GM21528 (cell line): Measurements from ENCODE around the gene CGNL1.

ENCODE experiments used
- ATAC-seq: cut with Tn5 transposase; IDR thresholded peaks from one replicate; pipeline ENCODE4 v1.9.1; 2021; ENCODE audit warnings: mild to moderate bottlenecking, moderate library complexity; ENCODE audit not compliant: unreplicated experiment, low FRiP score

The CGNL1 gene

DNA sequence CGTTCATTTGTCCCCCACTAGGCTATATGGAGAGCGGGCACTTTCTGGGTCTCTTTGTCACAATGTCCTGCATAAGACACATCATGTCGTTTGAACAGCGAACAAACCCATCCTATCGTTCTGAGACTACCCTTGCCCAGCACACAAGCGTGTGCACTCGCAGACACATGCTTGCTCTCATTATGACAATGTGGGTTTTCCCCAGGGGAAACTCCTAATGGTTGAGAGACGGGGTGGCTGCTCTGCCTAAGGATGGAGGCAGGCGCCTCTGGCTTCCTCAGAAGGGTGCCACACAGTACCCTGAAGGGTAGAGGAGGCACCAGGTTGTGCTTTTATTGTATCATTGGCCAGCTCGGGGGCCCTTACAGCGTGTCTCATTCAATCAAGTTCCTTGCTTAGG, 164.4 kb downstream of the CGNL1 start:
- ATAC-seq: peak; percentile 73

- ATAC-seq: no peak
These were observed 165.0 kb downstream of the CGNL1 start for GRCh38 chr15:57541271-57541670.

GRCh38 chr15:57541805-57542504, 165.7 kb downstream of the CGNL1 start:
- no peak for ATAC-seq

DNA sequence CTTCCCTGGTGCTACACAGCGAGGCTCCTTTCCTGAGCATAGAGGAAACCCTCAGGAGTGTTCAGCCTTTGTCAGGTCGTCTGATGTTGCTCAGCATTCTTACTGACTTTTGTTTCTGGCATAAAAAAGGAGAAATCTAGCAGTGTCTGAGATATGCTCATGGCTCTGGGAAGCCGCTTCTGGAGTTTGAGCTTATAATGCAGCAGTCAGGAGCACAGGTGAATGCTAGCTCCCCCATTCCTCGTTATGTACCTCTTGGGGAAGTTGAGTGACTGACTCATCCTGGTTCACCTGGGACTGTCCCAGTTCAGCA, 166.2 kb downstream of the CGNL1 start:
- ATAC-seq: no peak

DNA sequence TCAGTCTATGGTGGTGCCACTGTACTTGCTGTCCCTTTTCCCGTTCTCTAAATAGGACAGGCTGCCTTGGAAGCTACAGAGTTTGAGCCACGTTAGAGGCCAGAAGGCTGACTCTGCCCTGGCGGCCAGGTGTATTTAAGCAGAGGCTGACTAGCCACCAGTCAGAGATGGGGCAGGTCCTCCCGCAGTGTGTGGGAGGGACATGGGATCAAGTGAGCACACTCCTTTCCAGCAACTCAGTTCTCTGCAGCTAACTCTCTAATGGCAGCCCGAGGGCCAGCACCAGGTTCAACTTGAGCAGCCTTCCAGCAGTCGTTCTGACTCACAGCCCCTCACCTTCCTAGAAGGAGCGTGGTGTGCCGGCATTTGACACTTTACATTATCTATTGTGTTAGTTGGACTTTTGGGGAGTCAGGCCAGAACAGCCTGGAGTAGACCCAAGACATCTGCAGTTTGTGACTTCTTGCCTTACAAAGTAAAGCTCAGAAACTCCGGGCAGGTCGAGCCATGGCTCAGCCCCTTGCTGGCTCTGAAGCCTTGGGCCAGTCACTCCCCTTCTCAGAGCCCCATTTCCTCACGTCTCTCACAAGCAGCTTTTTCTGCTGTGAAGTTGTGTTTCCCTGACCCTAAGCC, 168.7 kb downstream of the CGNL1 start:
- no peak for ATAC-seq

DNA sequence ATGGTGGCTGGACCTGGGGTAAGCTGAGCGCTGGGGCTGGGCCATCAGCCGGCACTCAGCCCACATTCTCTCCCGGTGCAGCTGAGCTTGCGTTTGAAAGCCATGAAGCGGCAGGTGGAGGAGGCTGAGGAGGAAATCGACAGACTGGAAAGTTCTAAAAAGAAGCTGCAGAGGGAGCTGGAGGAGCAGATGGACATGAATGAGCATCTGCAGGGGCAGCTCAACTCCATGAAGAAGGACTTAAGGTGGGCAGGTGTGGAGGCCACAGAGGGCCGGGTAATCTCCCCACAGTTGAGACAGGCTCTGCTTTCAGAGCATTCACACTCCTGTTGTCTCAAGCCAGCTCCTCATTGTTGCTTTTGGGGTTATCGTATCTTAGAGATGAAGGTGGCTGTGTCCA, 169.7 kb downstream of the CGNL1 start:
- no peak for ATAC-seq

DNA sequence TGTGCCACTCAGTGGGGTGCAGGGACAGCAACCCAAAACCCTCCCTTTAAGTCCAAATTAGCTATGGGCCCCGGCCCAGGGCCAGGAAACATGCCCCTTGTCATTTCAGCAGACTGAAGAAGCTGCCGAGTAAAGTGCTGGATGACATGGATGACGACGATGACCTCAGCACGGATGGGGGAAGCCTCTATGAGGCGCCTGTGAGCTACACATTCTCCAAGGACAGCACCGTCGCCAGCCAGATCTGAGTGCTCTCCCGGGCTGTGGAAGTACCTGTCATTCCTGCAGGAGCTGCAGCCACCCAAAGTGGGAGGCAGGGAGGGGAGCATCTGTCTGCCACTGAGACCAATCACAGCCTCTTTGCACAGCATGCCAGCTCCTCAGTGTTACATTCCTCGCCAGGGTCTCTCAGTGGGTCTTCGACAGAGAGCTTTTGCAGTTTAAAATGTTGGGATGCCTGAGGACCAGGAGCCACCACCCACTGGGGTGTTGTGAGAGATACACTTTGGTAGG, 171.0 kb downstream of the CGNL1 start:
- no peak for ATAC-seq

GRCh38 chr15:57548351-57548750, 172.0 kb downstream of the CGNL1 start:
- ATAC-seq: no peak

- no peak for ATAC-seq
These were observed 172.5 kb downstream of the CGNL1 start for GRCh38 chr15:57548835-57549234.

DNA sequence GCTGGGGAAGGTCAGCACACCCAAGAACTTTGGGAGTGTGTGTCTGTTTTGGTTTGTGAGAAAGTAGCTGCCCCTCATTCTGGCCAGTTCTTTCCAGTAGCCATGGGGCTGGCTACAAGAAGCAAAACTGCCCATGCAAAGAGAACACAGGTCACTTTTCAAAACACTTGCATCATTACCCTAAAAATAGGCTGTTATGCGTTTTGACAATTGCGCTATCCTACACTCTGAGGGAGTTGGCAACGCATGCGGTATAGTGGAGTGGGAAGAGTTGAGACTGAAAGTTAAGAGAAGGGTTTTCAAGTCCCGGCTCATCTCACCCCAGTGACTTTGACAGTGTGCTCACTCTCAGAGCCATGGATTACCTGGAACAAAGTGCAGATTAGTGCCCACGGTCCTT, 173.6 kb downstream of the CGNL1 start:
- ATAC-seq: no peak

- ATAC-seq: no peak
These were observed 174.3 kb downstream of the CGNL1 start for GRCh38 chr15:57550640-57551039.

DNA sequence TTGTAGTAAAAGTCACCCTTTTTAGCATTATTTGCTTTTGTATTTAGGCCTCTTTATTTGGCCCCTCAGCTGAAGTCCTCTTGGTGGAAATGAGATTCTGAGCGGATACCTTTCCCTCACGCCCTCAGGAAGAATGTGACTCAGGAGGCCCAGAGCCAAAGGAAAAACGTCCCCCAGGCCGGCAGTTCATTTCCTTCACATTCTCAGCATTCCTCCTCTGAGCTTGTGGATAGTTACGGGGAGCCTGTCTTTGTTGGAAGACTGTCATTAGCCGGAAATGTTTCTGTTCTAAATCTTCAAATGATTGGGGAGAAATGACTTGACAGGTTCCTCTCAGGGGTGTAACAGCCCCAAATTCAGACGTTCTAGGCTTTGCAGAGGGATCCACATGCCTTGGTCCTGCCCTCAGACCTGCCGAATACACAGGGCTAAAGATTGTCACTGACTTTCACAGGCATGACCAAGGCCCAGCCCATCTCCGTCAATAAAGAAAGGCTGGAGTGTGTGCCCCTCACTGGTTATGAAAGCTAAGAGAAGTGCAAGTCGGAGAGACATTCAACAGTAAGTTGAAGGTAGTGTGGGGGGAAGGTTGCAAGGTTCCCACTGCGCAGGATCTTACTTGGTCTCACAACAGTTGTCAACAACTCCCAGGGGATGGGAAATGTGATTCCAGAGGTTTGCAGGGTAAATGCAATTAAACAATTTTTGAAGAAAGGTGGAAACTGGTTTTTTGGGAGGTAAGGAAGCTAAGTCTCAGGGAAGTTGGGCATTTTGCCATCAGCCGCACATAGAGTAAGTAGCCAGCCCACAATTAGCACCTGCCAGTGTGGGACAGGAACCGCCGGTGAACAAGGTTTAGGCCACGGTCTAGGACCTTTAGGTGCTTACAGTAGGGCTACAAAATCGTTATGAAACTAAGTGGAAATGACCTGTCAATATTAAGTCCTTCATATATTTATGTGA, 175.7 kb downstream of the CGNL1 start:
- ATAC-seq: no peak

GRCh38 chr15:57552678-57553334, 176.5 kb downstream of the CGNL1 start:
- no peak for ATAC-seq

DNA sequence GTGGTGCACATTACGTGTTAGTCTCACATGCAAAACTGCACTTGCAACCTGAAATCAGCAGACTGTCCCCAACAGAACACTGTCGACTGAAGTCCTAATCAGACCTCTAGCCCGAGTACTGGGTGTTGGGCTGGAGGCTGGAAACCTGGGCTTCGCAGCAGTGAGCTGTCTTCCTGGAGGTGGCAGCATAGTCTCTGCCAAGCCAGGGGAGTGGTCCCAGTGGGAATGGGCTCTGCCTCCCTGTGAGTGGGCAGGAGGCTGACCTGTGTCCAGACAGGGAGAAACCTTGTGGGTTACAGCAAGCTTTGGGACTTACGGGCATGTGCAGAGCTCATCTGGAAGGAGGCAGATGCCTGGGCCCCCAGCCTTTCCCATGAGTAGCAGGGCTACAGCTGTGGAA, 177.2 kb downstream of the CGNL1 start:
- ATAC-seq: no peak

DNA sequence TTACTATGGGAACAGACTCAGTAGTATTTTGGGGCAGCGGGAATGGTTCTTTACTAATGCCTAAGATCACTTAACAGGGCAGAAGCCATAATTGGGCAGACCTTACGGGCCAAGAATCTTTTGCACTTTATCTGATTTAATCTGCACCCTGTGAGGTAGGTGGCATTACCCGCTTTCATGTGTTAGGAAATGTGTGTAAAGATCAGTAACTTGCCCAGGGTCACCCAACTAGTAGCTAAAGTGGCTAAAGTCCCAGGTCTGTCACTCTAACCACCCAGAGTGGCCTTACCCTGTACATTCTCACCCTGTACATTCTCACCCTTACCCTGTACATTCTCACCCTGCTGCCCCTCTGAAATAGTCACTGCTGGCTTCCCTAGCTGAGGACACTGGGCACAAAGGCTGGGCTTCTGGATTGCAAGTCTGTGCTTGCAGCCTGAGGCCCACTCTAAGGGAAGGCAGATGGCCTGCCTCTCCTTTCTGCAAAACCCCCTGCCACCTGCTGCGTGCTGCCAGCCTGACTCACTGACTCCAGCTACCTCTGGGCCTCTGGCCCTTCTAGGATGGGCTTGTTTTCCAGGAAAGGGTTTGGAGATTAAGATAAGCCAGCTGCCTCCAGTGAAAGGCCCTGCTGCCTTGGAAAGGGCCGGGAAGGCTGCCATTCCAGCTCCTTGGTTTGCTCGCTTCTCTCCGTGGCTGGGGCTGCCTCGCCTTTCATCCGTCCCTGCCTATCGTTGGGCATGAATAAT, 177.9 kb downstream of the CGNL1 start:
- ATAC-seq: no peak

DNA sequence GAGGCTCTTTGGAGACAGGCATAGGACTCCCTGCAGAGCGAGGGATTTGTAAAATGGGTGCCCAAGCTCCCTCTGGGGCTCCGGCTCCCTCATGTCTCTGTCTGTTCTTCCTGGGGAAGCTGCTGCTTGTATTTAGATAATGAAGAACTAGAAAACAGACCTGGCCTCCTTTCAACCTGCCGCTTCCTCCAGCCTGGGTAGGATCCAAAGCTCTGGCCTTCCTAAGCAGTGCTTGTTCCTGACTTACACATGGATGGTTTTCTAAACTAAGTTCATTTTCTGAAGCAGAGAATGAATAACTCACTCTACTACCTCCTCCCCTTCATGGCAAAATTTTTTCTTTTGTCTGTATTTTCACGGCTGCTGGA, 178.5 kb downstream of the CGNL1 start:
- no peak for ATAC-seq

- ATAC-seq: no peak
These were observed 179.0 kb downstream of the CGNL1 start for GRCh38 chr15:57555270-57555669.

GRCh38 chr15:57556040-57556439, 179.7 kb downstream of the CGNL1 start:
- no peak for ATAC-seq

DNA sequence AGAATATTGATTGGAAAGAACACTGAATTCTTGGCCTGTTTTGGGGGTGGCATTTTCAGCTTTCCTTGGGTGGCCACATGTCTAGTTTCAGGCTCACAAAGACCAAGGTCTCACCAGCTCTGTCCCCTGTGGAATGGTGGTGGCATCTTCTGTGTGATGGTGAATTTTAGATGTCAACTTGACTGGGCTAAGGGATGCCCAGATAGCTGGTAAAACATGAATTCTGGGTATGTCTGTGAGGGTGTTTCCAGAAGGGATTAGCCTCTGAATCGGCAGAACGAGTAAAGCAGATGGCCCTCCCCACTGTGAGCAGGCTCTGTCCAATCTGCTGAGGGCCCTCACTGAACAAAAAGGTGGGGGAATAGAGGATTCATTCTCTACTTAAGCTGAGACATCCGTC, 181.0 kb downstream of the CGNL1 start:
- ATAC-seq: no peak

GRCh38 chr15:57557810-57558209, 181.5 kb downstream of the CGNL1 start:
- ATAC-seq: no peak
